GM21526 (cell line): Measurements from ENCODE around the gene NR3C1.

Experiments
- ATAC-seq: cut with Tn5 transposase; IDR thresholded peaks from one replicate; pipeline ENCODE4 v1.9.1; 2021; ENCODE audit warnings: moderate library complexity; ENCODE audit not compliant: unreplicated experiment, low FRiP score

The NR3C1 gene

DNA sequence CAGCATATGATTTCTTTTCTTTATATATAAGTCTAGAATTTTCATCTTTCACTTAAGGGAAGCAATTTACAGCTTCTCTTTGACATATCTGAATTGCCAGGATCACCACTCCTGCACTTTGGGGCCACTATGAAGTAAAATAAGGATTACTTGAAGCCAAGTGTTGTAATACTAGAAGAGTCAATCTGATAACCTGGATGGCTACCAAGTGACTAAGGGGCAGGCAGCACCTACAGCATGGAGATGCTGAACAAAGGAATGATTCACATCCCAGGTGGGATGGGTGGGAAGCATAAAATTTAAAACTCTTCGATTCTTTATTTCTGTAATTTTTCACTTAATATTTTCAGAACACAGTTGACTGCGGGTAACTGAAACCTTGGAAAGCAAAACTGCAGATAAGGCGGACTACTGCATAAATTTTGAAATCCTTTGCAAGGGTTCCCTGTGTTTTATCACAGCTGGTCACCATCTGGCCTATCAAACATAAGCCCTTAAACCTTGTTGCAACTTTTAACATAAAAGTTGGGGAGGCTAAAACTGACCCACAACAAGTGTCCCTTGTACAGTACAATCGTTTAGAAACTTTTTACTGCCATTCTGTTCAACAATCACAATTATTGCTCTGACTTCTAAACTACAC lies 31.2 kb downstream of the NR3C1 start:
- ATAC-seq: no peak

DNA sequence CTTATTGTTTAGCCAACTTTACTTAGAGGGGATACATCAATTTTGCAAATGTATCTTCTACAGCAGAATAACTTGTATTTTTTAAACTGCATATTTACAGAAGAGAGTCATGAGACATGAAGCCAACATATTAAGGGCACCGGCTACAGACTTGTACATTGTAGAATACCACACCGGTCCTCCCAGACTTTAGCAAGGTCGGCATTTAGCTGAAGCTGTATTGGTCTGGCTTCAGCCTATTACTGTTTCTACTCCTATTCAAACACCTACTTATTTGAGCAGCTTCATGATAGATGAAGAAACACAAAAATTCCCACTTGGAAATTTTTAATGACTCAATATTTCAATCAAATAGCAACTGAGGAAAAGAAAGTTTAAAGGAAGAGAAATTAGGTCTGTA lies 33.0 kb downstream of the NR3C1 start:
- ATAC-seq: no peak

DNA sequence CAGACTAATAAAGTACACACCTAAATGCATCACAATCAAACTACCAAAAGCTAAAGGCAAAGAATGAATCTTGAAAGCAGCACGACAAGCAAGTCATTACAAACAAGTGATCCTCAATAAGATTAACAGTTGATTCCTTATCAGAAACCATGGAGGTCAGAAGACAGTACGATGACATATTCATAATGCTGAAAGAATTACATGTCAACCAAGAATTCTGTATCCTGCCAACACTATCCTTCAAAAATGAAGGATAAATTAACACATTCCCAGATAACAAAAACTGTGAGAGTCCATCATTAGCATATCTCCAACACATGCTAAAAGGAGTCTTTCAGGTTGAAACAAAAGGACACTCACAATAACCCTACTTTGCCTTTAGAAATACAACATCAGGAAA lies 39.4 kb downstream of the NR3C1 start:
- no peak for ATAC-seq

DNA sequence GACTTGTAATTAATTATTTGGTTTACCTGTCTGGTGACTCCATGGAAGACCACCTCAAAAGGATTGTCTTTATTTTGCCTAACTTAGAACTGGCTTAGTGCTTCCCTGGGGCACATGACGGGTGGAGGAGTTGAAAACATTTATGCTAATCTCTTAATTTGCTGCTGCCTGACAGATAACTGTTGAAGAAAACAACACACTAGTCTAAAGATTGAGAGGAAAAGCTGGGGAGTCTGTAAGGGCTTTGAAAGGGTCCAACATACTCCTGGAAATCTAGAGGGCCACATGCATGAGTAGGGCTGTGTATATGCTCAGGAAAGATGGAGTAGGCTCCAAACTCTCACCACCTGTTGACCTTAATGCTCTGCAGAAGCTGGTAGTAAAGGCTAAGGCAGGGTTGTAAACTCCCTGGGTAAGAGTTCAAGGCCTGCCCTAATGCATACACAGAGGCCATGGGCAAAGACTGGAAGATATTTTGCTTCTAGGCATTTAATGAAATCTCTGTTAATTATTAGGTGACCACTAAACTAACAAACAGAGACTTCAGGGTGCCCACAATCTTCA lies 40.7 kb downstream of the NR3C1 start:
- ATAC-seq: no peak

DNA sequence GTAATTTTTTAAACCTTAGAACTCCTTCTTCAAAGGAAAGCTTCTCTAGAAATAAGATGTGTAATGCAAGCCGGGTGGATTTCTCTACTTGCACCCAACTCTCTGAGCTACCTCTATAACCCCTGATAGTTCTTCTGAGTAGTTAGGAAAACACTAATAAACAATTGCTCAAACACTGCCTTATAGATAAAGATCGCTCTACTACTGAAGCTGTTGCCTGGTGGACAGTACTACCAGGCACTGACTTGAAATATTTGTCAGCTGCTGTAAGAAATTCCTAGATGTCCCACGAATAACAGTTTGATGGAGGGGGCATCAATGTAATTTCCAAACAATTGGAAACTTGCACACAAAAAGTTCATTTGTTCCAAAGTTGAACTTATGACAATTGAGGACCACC lies 42.0 kb downstream of the NR3C1 start:
- ATAC-seq: no peak

DNA sequence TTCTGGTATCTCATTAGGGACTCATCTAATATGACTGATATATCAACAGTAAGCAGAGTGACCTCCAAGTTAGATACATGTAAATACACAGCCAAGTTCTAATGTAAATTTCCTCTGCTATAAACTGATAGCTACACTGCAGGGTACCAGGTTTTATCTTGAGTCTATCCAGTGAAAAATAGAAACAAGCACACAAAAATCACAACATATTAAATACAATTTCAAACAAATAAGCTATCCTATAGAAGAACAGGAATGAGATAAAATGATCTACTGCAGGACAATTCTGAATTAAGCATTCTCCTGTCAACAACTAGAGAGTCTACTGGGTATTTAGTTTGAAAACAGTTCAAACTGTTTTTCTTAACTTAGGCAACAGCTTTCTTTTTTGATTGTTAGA lies 42.7 kb downstream of the NR3C1 start:
- ATAC-seq: no peak

DNA sequence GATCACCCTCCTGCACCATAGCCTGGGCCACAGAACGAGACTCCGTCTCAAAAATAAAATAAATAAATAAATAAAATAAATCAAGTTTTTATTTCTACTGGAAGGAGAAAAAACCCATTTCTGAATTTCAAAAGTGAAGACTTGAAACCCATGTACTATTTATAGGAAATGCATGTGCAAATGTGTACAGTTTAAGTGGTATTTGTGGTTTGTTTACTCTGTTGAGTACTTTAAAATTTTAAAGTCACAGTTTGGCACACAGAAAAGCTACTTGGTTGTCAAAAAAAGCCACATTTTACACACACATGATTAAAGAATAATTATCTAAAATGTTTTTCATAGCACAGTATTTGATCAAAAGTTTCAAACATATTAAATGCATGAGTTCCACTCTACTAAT lies 43.6 kb downstream of the NR3C1 start:
- no peak for ATAC-seq

DNA sequence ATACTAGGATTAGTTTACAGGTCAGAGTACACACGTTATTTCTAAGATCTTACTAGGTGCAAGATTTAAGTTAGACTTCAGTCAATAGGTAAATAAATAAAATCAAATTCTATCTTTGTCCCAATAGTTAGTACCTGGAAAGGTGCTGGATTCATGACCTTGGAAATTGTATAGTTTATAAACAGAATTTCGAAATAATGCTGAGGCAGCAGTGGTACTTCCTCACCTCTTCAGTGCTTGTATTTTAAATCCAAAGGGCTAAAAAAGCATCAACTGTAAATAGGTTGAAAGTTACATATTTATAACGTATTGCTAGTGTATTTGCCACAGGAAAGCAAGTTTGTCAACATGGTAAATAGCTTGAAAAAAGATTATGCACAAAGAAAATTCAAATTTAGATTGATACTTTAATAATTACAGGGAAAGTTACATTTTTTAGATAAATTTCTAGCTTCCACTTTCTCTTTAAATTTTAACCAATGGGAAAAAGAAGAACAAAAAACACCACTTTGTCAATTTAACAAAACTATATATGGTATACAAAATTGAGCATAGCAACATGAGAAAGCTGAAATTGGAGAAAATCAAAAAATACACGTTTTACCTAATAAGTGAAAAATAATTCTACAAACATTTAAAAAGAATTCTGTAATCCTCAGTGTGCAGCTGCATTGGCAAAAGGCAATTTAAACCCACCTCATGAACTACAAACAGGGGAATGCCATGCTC lies 46.5 kb downstream of the NR3C1 start:
- ATAC-seq: no peak

DNA sequence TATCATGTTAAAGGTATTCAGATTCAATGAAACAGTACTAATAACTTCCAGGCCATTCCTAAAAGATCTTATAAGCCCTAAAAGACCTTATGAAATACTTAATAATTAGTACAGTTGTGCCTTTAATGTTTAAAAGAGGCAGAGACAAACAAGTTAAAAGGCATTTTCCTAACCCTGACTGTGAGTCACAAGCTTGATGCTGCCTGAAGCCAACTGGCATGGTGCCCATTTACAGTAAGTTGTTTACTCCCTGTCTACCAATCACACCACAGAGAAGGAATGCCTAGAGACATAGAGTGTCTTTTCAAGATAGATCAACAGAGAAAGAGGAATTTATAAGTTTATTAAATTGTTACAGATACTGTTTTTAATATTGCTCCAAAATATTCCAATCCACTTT lies 47.8 kb downstream of the NR3C1 start:
- no peak for ATAC-seq

DNA sequence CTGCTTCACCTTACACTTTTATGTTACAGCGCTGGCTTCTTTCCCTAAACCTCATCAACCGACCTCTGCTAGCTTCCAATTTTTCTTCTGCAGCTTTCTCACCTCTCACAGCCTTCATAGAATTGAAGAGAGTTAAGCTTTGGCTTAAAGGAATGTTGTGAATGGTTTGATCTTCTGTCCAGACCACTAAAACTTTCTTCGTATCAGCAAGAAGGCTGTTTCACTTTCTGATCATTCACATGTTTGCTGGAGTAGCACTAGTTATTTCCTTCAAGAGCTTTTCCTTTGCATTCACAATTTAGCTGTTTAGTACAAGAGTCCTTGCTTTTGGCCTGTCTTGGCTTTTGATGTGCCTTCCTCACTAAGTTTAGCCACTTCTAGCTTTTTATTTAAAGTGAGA lies 49.5 kb downstream of the NR3C1 start:
- no peak for ATAC-seq

DNA sequence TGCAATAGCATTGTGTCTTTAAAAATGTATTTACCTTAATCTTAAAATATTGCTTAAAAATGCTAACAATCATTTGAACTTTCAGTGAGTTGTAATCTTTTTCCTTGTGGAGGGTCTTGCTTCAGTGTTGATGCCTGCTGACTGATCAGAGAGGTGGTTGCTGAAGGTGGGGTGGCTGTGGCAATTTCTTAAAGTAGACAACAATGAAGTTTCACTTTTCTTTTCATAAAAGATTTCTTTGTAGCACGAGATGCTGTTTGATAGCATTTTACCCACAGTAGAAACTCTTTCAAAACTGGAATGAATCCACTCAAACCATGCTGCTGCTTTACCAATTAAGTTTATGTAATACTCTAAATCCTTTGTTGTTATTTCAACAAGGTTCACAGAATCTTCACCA lies 50.8 kb downstream of the NR3C1 start:
- no peak for ATAC-seq

DNA sequence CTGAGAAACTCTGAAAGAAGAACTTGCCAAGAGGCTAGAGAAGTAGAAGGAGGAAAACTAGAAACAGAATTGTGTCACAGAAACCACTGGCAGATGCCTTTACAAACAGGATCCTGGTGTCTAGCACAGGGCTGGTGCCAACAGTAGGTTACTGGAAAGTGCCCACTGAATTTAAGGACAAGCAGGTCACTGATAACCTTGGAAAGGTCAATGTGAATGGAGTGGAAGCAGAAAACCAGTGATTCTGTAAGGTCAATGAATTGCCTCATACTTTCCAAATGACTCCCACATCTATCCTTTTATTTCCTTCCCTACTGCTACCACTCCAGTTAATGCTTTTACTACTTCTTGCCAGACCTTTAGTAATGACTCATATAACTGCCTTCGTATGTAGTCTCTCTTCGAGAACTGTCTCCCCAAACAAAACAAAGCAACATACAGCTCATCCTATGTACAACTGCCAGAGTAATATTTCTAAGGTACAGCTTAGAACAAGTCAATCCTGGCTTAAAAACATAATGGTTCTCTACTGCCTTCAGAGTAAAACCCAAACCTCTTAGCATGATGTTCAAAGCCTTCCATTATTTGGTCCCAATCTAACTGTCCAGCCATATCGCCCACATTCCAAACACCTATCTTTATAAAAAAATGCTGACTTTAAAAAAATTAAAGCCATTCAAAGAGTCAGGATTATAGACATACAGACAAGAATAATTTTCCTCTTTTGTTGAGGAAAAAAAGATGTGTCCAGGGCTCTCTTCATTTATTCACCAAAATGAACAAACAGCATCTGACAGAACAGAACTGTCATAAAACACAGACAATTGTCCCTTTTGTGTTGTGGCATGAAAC lies 52.5 kb downstream of the NR3C1 start:
- no peak for ATAC-seq

DNA sequence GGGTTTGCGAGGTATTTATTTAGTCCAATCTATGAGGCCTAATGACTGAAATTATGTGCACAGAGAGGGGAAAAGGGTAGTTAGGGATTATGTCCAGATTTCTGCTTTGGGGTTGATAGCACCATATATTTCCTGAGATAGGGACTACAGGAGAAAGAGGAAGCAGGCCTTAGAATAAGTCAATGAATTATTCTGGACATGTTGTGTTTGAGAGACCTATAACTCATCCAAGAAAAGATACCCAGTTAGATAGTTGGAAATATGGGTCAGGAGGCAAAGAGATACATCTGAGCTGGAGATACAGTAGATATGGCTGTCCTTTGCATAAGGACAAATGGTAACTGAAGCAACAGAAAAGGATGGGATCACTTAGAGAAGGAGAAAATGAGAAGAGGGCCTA lies 53.1 kb downstream of the NR3C1 start:
- ATAC-seq: no peak

DNA sequence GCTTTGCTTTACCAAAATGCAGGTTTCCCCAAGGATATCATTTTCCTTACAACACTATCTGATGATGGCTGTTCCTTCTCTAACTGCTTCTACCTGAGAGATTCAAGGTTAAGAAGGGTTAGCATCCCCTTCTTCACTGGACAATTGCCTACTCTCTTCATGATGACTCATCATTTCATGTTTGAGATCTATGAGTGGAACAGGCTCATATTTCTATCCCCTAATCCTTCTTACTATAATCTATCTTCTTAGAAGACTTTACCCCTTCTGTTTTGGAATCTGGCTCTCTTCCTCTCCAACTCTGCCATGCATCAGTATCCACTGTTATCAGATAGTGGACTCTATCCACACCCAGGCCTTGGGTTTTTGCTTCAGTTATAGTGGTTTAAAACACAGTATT lies 54.3 kb downstream of the NR3C1 start:
- ATAC-seq: no peak

DNA sequence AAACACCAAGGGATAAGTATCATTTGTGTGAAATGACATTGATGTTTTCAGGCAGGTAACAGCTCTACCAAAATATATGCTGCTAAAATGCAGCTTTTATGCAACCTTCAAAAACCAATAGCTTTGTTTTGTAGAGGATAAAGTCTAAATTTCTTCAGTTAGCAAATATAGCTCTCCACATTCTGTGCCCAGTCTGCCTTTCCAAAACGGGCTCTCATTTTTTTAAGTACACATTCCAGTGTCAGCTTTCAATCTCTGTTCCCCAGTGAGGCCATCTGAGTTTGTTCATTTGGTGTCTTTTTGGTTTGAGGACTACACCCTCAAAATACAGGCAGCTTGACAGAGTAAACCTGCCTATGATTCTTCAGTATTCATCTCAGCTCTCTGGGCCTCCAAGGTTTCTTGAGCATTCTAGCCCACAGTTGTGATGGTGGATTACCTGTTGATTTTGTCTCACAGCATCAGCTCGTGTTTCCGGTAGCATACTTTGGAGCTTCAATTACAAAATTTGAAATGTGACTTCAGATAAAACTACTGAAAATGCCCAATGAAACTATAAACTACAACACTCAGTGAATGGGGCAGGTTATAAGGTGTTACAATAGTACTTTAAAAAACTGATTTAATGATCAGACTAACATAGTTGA lies 55.7 kb downstream of the NR3C1 start:
- ATAC-seq: no peak

DNA sequence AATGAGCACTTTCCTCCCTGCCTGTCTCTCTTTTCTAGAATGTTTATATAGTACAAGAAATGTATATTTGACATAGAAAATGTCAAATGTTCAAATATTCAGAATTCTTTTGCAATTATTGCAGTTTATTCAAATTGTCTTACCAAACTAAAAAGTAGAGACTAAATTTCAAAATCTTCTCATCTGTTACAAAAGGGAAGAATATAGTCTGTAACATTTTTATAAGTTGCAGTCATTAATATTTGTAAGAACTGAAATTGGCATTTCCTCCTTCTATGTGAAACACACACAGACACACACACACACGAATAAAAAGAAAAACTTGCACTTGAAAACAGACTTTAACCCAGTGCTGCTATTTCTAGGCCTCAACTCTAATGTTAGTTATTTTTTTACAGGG lies 56.4 kb downstream of the NR3C1 start:
- ATAC-seq: no peak

DNA sequence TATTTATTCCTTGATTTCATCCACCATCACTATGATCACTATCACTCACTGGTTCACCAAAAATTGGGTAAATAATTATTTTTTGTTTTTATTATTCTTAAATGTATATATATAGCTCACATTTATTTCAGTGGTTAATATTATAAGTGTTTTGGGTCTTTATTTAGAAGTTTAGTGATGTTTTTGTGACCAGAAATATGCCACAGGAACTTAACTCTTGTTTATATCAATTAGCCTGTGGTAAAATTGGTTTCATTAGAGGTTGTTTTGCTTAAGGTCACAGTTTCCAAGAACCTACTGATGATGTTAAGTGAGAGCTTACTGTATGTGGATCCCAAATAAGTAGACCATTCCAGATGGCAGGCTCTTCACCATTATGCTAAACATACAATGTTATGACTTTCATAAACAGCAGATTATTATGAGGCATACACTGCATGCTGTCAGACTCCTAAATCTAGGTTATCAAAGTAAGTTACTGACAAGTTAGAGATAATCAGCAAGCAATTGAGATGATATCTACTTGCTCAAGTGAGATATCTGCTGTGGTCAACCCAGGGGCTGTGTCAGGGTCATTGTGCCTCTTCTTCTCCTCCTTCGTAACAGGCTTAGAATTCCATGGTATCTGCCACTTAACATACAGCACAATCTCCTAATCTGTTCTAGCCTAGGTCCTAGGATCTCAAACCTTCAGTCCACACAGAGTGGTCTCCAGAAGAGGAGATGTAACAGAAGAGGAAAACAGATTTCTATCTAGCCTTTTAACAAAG lies 57.6 kb downstream of the NR3C1 start:
- ATAC-seq: no peak

DNA sequence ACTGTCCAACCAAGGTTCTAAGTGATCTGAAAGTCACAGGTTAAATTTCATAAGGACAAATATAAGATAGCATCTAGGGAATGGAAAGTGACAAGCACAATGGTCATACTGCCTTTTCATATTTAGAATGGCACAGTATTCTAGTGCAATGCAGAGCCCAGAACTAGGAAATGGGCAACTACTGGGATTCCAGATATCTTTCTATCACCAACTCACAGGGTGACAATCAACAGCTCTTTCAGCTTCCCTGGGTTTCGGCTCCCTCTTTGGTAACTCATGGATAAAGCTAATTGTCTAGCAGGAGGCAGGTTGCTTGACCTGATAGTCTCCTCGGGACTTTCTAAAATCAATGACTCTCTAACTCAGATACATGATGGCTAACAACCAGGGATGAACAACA lies 60.4 kb downstream of the NR3C1 start:
- ATAC-seq: no peak

DNA sequence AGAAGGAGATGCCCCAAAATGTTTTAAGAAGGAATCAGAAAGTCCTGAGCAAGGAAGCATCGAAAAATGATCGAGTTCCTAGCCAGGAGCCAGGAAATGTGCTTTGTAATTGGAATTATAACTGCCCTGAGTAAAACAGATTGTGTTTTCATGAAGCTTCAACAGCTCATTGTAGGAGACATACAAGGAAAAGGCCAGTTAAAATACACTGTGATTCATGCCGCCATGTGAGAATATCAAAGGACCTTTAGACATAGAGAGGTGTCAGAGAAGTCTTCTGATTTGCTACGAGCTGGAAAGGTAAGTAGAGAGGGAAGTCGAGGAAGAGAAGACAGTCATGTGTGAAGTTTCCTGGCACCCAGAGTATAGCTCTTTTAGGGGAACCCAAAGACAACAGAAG lies 60.9 kb downstream of the NR3C1 start:
- no peak for ATAC-seq
